ENCODE results near the gene LIMK2. TPM values are rescaled to one million over a fixed set of nuclear protein-coding genes. Genes with fewer than 3 reads are reported as not detected.
"Not testable (repeated sequence)": the region's sequence is repeated elsewhere in the genome, so short reads cannot be mapped to it uniquely, and the experiment has no call there.

Gene LIMK2
- total RNA-seq, 2 experiments from 2014 or later, result 31.8 to 34.4 TPM

GRCh38 chr22:31244046-31244942 lies 32.2 kb downstream of the LIMK2 start:
- ATAC-seq (no peak), DNase-seq (no peak)
- CTCF ChIA-PET, result interaction anchor here (0.6 to 1.1 kb wide), 2 partner anchors 67 to 74 kb away, joined by 3 read pairs; no protein-coding TSS in a partner anchor
- Mint-ChIP-seq H3K4me1 (peaks cover 40% of the 10 kb centered on the region), H3K27ac (no peak overlapping the region), H3K27me3 (no peaks in the 10 kb centered on the region), H3K9me3 (ENCODE audit: low read depth) (no peaks in the 10 kb centered on the region), H3K36me3 (ENCODE audit: low read depth) (peaks cover 4% of the 10 kb centered on the region), H3K4me3 (no peak overlapping the region)
- intact Hi-C loops (cut with DNase I, micrococcal nuclease), result no loop called here
- POLR2A ChIA-PET, result interaction anchor here (0.6 kb wide), 1 partner anchor 11 kb away, joined by 3 read pairs; no protein-coding TSS in a partner anchor

GRCh38 chr22:31244943-31245451 lies 32.9 kb downstream of the LIMK2 start:
- no peaks in the 10 kb centered on the region for H3K27me3 Mint-ChIP-seq
- no peak for ATAC-seq
- ChIA-PET CTCF (interaction anchor here (1.1 kb wide), 1 partner anchor 66 kb away, joined by 3 read pairs; no protein-coding TSS in a partner anchor), POLR2A (interaction anchor here (0.6 kb wide), 1 partner anchor 10 kb away, joined by 3 read pairs; no protein-coding TSS in a partner anchor)
- H3K27ac Mint-ChIP-seq, result no peak overlapping the region
- peaks cover 4% of the 10 kb centered on the region for H3K36me3 Mint-ChIP-seq (ENCODE audit: low read depth)
- H3K4me3 Mint-ChIP-seq, result no peak overlapping the region
- intact Hi-C loops (cut with DNase I, micrococcal nuclease), result no loop called here
- DNase-seq, result no peak
- peaks cover 36% of the 10 kb centered on the region for H3K4me1 Mint-ChIP-seq
- H3K9me3 Mint-ChIP-seq (ENCODE audit: low read depth), result no peaks in the 10 kb centered on the region

- ATAC-seq; POLR2A ChIA-PET; H3K36me3 Mint-ChIP-seq (ENCODE audit: low read depth); H3K27me3 Mint-ChIP-seq; DNase-seq; H3K27ac Mint-ChIP-seq; intact Hi-C loops (cut with DNase I, micrococcal nuclease); H3K9me3 Mint-ChIP-seq (ENCODE audit: low read depth); H3K4me3 Mint-ChIP-seq: not testable (repeated sequence)
- CTCF ChIA-PET, result interaction anchor here (0.7 to 1.2 kb wide), 3 partner anchors 10 to 67 kb away, joined by 3 to 5 read pairs (median 4); no protein-coding TSS in a partner anchor
- H3K4me1 Mint-ChIP-seq, result peaks cover 36% of the 10 kb centered on the region
Measured at GRCh38 chr22:31245998-31246397, 33.9 kb downstream of the LIMK2 start.

GRCh38 chr22:31246687-31247086 lies 34.6 kb downstream of the LIMK2 start:
- ChIA-PET POLR2A (no interaction called here), CTCF (interaction anchor here (0.7 to 1.9 kb wide), 6 partner anchors 8 to 67 kb away, joined by 3 to 9 read pairs (median 4); partner anchors contain the start of gene LIMK2)
- H3K27ac Mint-ChIP-seq, result no peak overlapping the region
- no peaks in the 10 kb centered on the region for H3K9me3 Mint-ChIP-seq (ENCODE audit: low read depth)
- H3K4me1 Mint-ChIP-seq, result peaks cover 33% of the 10 kb centered on the region
- intact Hi-C loops (cut with DNase I, micrococcal nuclease), result no loop called here
- DNase-seq, result no peak
- H3K27me3 Mint-ChIP-seq, result no peaks in the 10 kb centered on the region
- H3K36me3 Mint-ChIP-seq (ENCODE audit: low read depth), result peaks cover 4% of the 10 kb centered on the region
- no peak overlapping the region for H3K4me3 Mint-ChIP-seq
- ATAC-seq, result no peak

- Mint-ChIP-seq H3K9me3 (ENCODE audit: low read depth) (no peaks in the 10 kb centered on the region), H3K27ac (no peak overlapping the region), H3K4me3 (no peak overlapping the region), H3K4me1 (peaks cover 31% of the 10 kb centered on the region), H3K27me3 (no peaks in the 10 kb centered on the region), H3K36me3 (ENCODE audit: low read depth) (no peaks in the 10 kb centered on the region)
- no peak for ATAC-seq
- ChIA-PET POLR2A (interaction anchor here (0.6 kb wide), 1 partner anchor 1225 kb away, joined by 3 read pairs; no protein-coding TSS in a partner anchor), CTCF (interaction anchor here (0.8 to 1.9 kb wide), 5 partner anchors 9 to 386 kb away, joined by 3 to 9 read pairs (median 4); no protein-coding TSS in a partner anchor)
- intact Hi-C loops (cut with DNase I, micrococcal nuclease), result no loop called here
- no peak for DNase-seq
Measured at GRCh38 chr22:31247726-31248125, 35.6 kb downstream of the LIMK2 start.

- ChIA-PET POLR2A (interaction anchor here (0.6 kb wide), 1 partner anchor 1225 kb away, joined by 3 read pairs; no protein-coding TSS in a partner anchor), CTCF (interaction anchor here (0.8 to 1.9 kb wide), 6 partner anchors 9 to 385 kb away, joined by 3 to 9 read pairs (median 4); no protein-coding TSS in a partner anchor)
- Mint-ChIP-seq H3K36me3 (ENCODE audit: low read depth) (no peaks in the 10 kb centered on the region), H3K4me3 (no peak overlapping the region), H3K27ac (no peak overlapping the region), H3K9me3 (ENCODE audit: low read depth) (no peaks in the 10 kb centered on the region), H3K4me1 (peaks cover 29% of the 10 kb centered on the region), H3K27me3 (no peaks in the 10 kb centered on the region)
- intact Hi-C loops (cut with DNase I, micrococcal nuclease), result no loop called here
- ATAC-seq, result peak; percentile 100
- DNase-seq, result peak; percentile 78
Measured at GRCh38 chr22:31248138-31248745, 36.1 kb downstream of the LIMK2 start.

GRCh38 chr22:31248965-31249958 lies 37.2 kb downstream of the LIMK2 start:
- Mint-ChIP-seq H3K27me3 (no peaks in the 10 kb centered on the region), H3K9me3 (ENCODE audit: low read depth) (no peaks in the 10 kb centered on the region), H3K4me1 (peaks cover 29% of the 10 kb centered on the region), H3K36me3 (ENCODE audit: low read depth) (no peaks in the 10 kb centered on the region), H3K27ac (no peak overlapping the region), H3K4me3 (no peak overlapping the region)
- ATAC-seq, result no peak
- ChIA-PET CTCF (interaction anchor here (0.5 to 1.6 kb wide), 4 partner anchors 8 to 167 kb away, joined by 3 to 4 read pairs (median 3); no protein-coding TSS in a partner anchor), POLR2A (interaction anchor here (0.6 kb wide), 1 partner anchor 84 kb away, joined by 3 read pairs; no protein-coding TSS in a partner anchor)
- intact Hi-C loops (cut with DNase I, micrococcal nuclease), result no loop called here
- no peak for DNase-seq

- ATAC-seq (no peak), DNase-seq (no peak)
- H3K4me3 Mint-ChIP-seq, result no peak overlapping the region
- CTCF ChIA-PET, result interaction anchor here (0.6 to 1.5 kb wide), 3 partner anchors 90 to 512 kb away, joined by 3 to 5 read pairs (median 4); partner anchors contain the start of gene SELENOM
- H3K4me1 Mint-ChIP-seq, result peaks cover 30% of the 10 kb centered on the region
- no peaks in the 10 kb centered on the region for H3K27me3 Mint-ChIP-seq
- no peak overlapping the region for H3K27ac Mint-ChIP-seq
- no peaks in the 10 kb centered on the region for H3K36me3 Mint-ChIP-seq (ENCODE audit: low read depth)
- intact Hi-C loops (cut with DNase I, micrococcal nuclease), result no loop called here
- no peaks in the 10 kb centered on the region for H3K9me3 Mint-ChIP-seq (ENCODE audit: low read depth)
- POLR2A ChIA-PET, result no interaction called here
Measured at GRCh38 chr22:31250740-31251600, 38.9 kb downstream of the LIMK2 start.

- no peaks in the 10 kb centered on the region for H3K9me3 Mint-ChIP-seq (ENCODE audit: low read depth)
- H3K27me3 Mint-ChIP-seq, result no peaks in the 10 kb centered on the region
- ATAC-seq, result no peak
- POLR2A ChIA-PET, result interaction anchor here (0.6 to 0.9 kb wide), 2 partner anchors 35 to 71 kb away, joined by 3 read pairs; no protein-coding TSS in a partner anchor
- H3K4me3 Mint-ChIP-seq, result no peak overlapping the region
- peaks cover 8% of the 10 kb centered on the region for H3K4me1 Mint-ChIP-seq
- H3K27ac Mint-ChIP-seq, result no peak overlapping the region
- H3K36me3 Mint-ChIP-seq (ENCODE audit: low read depth), result peaks cover 5% of the 10 kb centered on the region
- DNase-seq, result no peak
- intact Hi-C loops (cut with DNase I, micrococcal nuclease), result no loop called here
- CTCF ChIA-PET, result interaction anchor here (0.7 to 1.9 kb wide), 3 partner anchors 18 to 120 kb away, joined by 3 to 8 read pairs (median 3); partner anchors contain the start of gene PIK3IP1
Measured at GRCh38 chr22:31253949-31254348, 41.9 kb downstream of the LIMK2 start.

All from activated CD4-positive, alpha-beta T cell treated with anti-CD3 and anti-CD28 coated beads for 36 hours (primary cell).